Calu3 (cell line): ENCODE data around the gene EFCAB6. TPM values are rescaled to one million over a fixed set of nuclear protein-coding genes. Genes with fewer than 3 reads are reported as not detected.

Experiments used
- BruUV-seq: library from RNA; stranded (reverse); fragments of 400-500 nt; replicated peaks from 2 replicates; lab custom pipeline; 2021; lab: Mats Ljungman, UMichigan
- CTCF ChIA-PET: fragments of 300-600 bp; sonication (Branson Sonifier 250); formaldehyde crosslinking; loops from one replicate; lab custom pipeline; 2022; ENCODE audit warnings: antibody characterized with exemption; lab: Charles Lee
- DNase-seq: peaks from one replicate; pipeline ENCODE4 v3.0.0; 2022
- H3K27ac Mint-ChIP-seq: one replicate; pipeline ENCODE4 v1.8.0; 2022; ENCODE audit warnings: mixed read lengths; ENCODE audit not compliant: unreplicated experiment
- H3K27me3 Mint-ChIP-seq: one replicate; pipeline ENCODE4 v1.8.0; 2022; ENCODE audit warnings: mixed read lengths; ENCODE audit not compliant: unreplicated experiment
- H3K36me3 Mint-ChIP-seq: one replicate; pipeline ENCODE4 v1.8.0; 2022; ENCODE audit warnings: mild to moderate bottlenecking, moderate library complexity, mixed read lengths; ENCODE audit not compliant: insufficient read depth, unreplicated experiment
- H3K4me1 Mint-ChIP-seq: one replicate; pipeline ENCODE4 v1.8.0; 2022; ENCODE audit warnings: mild to moderate bottlenecking, low read depth, mixed read lengths; ENCODE audit not compliant: unreplicated experiment
- H3K4me3 Mint-ChIP-seq: one replicate; pipeline ENCODE4 v1.8.0; 2022; ENCODE audit warnings: mild to moderate bottlenecking, low read depth, moderate library complexity, mixed read lengths; ENCODE audit not compliant: unreplicated experiment
- H3K9me3 Mint-ChIP-seq: one replicate; pipeline ENCODE4 v1.8.0; 2022; ENCODE audit warnings: low read depth, mixed read lengths; ENCODE audit not compliant: unreplicated experiment
- intact Hi-C: fragments of 100-400 bp; cut with micrococcal nuclease; formaldehyde crosslinking; loops from one replicate; pipeline ENCODE4 v1.10.0; 2022; ENCODE audit not compliant: unreplicated experiment
- total RNA-seq: library from RNA; stranded (reverse); gene quantifications from 2 replicates; pipeline ENCODE4 v1.2.3, GENCODE V29; 2022
- TF ChIP-seq, protein P1 (sequence below): fragments of 200-600 bp; IDR thresholded peaks from one replicate; pipeline ENCODE4 v1.8.0; 2022; ENCODE audit warnings: antibody characterized with exemption; ENCODE audit not compliant: unreplicated experiment

Gene EFCAB6
- total RNA-seq, 1 experiment from 2014 or later: 2.2 TPM

DNA sequence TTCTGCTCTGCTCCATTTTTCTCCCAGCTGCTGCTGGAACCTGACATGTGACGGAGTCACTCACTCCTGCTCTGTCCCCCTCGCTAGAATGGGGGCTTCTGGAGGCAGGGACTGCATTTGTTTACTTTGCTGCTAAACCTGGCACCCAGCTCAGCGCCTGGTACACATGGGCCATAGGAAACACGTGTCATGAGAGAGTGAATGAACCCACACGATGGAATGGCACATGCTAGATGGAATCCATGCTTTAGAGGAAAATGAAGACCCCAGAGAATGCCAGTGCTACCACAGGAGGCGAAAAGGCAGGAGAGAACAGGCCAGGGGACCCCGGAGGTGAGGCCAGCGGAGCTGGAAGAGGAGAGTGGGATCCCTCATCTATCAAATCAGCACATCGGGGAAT is 239.4 kb downstream of the EFCAB6 start:
- Mint-ChIP-seq H3K4me3 (no peak overlapping the region), H3K27ac (no peak overlapping the region), H3K27me3 (peaks cover 41% of the 10 kb centered on the region), H3K4me1 (no peaks in the 10 kb centered on the region), H3K9me3 (no peaks in the 10 kb centered on the region), H3K36me3 (no peaks in the 10 kb centered on the region)
- intact Hi-C loops: no loop called here
- CTCF ChIA-PET: no interaction called here
- no peak for DNase-seq
- no TSS peak for BruUV-seq
- TF ChIP-seq, protein P1, sequence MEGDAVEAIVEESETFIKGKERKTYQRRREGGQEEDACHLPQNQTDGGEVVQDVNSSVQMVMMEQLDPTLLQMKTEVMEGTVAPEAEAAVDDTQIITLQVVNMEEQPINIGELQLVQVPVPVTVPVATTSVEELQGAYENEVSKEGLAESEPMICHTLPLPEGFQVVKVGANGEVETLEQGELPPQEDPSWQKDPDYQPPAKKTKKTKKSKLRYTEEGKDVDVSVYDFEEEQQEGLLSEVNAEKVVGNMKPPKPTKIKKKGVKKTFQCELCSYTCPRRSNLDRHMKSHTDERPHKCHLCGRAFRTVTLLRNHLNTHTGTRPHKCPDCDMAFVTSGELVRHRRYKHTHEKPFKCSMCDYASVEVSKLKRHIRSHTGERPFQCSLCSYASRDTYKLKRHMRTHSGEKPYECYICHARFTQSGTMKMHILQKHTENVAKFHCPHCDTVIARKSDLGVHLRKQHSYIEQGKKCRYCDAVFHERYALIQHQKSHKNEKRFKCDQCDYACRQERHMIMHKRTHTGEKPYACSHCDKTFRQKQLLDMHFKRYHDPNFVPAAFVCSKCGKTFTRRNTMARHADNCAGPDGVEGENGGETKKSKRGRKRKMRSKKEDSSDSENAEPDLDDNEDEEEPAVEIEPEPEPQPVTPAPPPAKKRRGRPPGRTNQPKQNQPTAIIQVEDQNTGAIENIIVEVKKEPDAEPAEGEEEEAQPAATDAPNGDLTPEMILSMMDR: no peak

DNA sequence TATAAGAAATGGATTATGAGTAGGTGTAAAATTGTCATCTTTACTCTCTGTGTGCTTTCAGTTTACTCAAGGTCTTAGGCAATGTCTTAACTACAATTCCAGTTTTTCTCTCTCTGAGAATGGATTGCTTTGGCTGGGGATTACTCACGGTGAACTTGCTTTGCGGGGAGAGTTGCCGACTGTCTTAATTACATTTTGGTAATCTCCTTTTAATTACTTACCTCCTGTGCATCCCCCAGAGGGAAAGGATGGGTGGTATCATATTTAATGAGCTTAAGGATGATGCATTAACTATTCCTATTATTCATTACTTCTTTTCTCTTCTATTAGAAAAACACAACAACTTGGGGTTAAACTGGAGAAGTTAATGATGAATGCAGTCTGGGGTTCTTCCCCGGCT is 240.9 kb downstream of the EFCAB6 start:
- no peak overlapping the region for H3K4me3 Mint-ChIP-seq
- H3K27me3 Mint-ChIP-seq: peaks cover 57% of the 10 kb centered on the region
- H3K9me3 Mint-ChIP-seq: no peaks in the 10 kb centered on the region
- H3K4me1 Mint-ChIP-seq: no peaks in the 10 kb centered on the region
- DNase-seq: no peak
- intact Hi-C loops: no loop called here
- no TSS peak for BruUV-seq
- H3K27ac Mint-ChIP-seq: no peak overlapping the region
- TF ChIP-seq, protein P1: no peak
- CTCF ChIA-PET: interaction anchor here (0.6 kb wide), 1 partner anchor 105 kb away, joined by 4 read pairs; no protein-coding TSS in a partner anchor
- H3K36me3 Mint-ChIP-seq: no peaks in the 10 kb centered on the region

DNA sequence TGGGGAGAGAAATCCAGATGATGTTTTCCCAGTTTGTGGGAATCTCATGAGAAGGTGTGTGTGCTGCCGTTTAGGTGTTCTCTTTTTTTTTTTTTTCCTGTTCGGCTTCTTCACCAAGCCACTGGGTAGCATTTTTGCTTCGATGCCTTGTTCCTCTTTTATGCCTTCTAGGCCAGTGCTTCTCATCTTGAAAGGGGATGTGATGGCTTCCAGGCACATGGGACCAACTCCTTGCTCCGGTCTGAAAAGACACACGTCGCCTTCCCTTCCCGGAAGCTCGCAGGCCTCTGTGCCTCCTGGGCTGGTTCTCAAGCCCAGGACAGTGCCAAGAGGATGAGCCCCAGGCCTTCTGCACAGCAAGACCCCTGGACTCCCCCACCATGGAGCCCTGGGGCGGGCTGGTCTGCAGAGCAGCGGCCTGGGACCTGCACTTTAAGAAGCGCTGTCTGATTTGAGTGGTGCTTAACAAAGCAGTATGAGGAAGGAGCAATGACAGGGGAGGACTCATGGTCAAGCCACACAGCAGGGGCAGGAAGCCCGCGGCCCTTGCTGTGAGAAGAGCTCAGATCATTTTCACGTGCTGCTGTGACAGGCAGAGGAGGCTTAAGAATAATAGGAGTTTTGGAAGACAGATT is 241.5 kb downstream of the EFCAB6 start:
- intact Hi-C loops: no loop called here
- DNase-seq: no peak
- no TSS peak for BruUV-seq
- Mint-ChIP-seq H3K9me3 (no peaks in the 10 kb centered on the region), H3K4me1 (no peaks in the 10 kb centered on the region), H3K27ac (no peak overlapping the region), H3K36me3 (no peaks in the 10 kb centered on the region), H3K4me3 (no peak overlapping the region), H3K27me3 (peaks cover 59% of the 10 kb centered on the region)
- TF ChIP-seq, protein P1: no peak
- CTCF ChIA-PET: no interaction called here

DNA sequence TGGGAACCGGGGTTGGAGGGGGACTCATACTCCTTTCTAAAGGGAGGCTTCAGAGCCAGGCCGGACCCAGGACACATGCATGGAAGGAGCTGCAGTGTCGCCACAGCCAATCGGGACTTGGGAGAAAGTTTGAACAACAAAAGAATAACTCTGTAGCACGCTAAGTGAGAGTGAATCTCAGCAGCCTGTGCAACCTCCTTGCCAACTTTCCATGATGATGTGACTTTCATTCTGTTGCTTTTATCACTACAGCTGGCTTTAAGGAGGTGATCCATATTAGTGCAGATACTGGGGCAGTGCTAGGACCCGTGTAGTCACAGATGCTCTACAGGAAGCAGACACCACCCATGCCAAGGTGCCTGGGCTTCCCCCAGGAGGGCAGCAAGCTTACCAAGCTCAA is 243.0 kb downstream of the EFCAB6 start:
- CTCF ChIA-PET: no interaction called here
- Mint-ChIP-seq H3K27me3 (peaks cover 67% of the 10 kb centered on the region), H3K4me1 (no peaks in the 10 kb centered on the region), H3K36me3 (no peaks in the 10 kb centered on the region), H3K9me3 (no peaks in the 10 kb centered on the region), H3K4me3 (no peak overlapping the region), H3K27ac (no peak overlapping the region)
- TF ChIP-seq, protein P1: no peak
- no TSS peak for BruUV-seq
- no peak for DNase-seq
- intact Hi-C loops: no loop called here
